GOT3 (cell line): Measurements from ENCODE around the gene PLSCR2.
"Not testable (repeated sequence)": the region's sequence is repeated elsewhere in the genome, so short reads cannot be mapped to it uniquely, and the experiment has no call there.

Experiments
- DNase-seq: peaks from one replicate; lab custom pipeline; 2025; ENCODE audit warnings: mixed read lengths; lab: John Stamatoyannopoulos, UW

PLSCR2 gene

DNA sequence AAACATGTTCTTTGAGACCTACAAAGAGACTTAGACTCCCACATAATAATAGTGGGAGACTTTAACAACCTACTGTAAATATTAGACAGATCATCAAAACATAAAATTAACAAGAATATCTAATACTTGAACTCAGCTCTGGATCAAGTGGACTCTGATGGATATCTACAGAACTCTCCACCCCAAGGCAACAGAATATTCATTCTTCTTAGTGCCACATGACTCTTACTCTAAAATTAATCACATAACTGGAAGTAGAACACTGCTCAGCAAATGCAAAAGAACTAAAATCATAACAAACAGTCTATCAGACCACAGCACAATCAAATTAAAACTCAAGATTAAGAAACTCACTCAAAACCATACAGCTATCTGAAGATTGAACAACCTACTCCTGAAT is 15.9 kb upstream of the PLSCR2 start:
- DNase-seq: no peak

DNA sequence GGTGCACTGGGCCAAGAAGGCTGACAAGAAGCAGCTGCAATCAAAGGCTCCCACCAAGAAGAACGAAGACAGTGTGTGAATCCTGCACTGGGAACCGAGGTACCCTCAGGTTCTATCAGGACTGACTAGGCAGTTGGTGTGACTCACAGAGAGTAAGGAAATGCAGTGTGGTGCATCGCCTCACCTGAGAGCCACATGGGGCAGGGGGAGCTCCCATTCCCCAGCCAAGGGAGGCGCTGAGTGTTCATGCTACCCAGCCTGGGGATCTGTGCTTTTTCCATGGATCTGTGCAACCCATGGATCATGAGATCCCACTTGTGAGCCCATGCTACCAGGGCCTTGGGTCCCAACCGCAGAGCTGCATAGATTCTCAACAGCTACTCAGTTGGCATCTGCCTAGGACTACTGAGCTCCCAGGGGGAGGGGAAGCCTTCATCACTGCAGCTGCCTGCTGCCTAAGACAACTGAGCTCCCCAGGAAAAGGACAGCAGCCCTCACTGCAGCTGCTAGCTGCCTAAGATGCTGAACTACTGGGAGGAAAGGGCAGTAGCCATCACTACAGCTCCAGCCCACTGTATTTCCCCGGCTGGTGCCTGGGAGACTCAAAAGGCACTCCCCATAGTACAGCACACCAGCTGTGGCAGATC is 6.9 kb upstream of the PLSCR2 start:
- DNase-seq: no peak

DNA sequence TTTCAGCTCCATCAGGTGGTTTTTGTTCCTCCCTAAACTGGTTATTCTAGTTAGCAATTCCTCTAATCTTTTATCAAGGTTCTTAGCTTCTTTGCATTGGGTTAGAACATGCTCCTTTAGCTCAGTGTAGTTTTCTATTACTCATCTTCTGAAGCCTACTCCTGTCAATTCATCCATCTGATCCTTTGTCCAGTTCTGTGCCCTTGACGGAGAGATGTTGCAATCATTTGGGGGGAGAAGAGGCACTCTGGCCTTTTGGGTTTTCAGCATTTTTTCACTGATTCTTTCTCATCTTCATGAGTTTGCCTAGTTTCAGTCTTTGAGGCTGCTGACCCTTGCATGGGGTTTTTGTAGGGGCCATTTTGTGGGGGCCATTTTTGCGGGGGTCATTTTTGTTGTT is 5.6 kb upstream of the PLSCR2 start:
- DNase-seq: not testable (repeated sequence)

- DNase-seq: no peak
Measured at GRCh38 chr3:146473726-146474125, 4.4 kb upstream of the PLSCR2 start.

GRCh38 chr3:146472611-146473010 is 3.2 kb upstream of the PLSCR2 start:
- no peak for DNase-seq

DNA sequence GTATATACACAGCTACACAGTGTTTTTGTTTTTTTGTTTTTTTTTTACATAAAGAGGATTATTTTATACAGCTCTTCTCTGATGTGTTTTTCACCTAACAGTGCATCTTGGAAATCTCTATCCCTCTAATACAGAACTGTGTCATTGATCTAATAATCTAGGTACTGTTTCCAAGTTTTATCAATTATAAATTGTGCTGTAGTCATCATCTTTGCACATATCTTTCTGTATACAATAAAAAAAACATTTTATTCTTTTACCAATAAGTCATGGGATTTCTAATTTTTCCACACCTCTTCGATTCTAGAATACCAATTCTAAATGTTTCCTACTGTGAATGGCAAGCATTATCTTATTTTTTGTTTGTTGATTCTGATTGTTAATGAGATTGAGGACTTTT is 1.7 kb upstream of the PLSCR2 start:
- DNase-seq: no peak

GRCh38 chr3:146470425-146470990 is 1.1 kb upstream of the PLSCR2 start:
- no peak for DNase-seq

- DNase-seq: no peak
Measured at GRCh38 chr3:146468671-146469149, 651 bp downstream of the PLSCR2 start.

- DNase-seq: no peak
Measured at GRCh38 chr3:146468234-146468633, 1.1 kb downstream of the PLSCR2 start.

DNA sequence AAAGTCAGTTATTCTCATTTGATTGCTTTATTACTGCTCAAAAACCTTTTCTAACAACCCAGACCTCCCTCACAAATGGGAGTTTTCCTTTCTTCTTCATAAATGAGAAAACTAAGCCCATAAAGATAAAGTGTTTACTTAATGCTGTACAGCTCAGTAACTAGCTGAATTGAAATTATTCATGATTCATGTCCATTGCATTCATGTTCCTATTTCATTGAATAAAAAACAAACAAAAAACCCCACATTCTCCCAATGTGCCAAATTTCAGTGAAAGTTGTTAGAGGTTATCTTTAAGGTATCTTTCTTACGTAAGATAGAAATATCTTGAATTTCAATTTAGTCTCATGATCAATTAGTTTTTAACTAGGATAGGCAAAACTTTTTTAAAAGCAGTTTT is 2.8 kb downstream of the PLSCR2 start:
- DNase-seq: no peak

GRCh38 chr3:146465693-146466465 is 3.5 kb downstream of the PLSCR2 start:
- no peak for DNase-seq

- DNase-seq: no peak
Measured at GRCh38 chr3:146464783-146465182, 4.6 kb downstream of the PLSCR2 start.

DNA sequence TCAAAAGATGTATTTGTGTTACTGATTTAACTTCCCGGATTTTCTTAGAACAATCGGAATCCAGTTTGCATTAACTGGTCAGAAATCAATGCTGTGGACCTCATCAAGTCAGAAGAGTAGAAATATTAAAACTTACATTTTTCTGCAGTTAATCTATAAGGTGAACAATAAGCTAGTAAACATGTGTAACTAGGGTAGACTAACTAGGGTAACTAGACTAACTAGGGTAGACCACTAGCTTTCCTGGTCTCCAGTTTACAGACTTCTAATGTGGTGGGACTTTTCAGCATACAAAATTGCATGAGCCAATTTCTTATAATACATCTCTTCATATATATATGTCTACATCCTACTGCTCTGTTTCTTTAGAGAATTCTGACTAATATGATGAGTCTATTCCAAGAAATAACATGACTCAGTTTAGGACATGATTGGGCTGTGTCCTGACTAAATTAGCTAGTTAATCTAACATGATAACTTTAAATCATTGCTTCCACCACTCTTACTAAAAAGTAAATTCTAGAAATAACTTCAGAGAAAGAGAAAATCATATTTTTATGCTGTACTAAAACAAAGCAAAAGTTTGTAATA is 5.3 kb downstream of the PLSCR2 start:
- no peak for DNase-seq

DNA sequence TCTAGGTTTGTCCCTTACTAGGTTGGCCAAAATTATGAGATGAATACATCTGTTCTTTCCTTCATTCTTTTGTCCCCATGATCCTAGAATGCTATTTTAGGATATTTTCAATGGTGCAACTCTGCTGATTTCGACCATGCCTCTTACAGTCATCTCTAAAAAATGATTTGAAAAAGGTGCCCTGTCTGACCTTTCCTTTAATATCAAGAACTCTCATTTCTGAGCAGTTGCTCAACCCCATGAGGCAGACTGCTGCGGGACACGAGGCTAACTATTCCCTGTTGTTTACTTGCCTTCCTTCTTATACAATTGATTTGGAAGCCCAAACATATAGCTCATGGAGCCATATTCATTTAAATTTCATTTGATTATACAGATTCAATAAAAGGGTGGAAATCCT is 14.6 kb downstream of the PLSCR2 start:
- no peak for DNase-seq

GRCh38 chr3:146449613-146450012 is 19.7 kb downstream of the PLSCR2 start:
- no peak for DNase-seq

- no peak for DNase-seq
Measured at GRCh38 chr3:146449076-146449475, 20.3 kb downstream of the PLSCR2 start.

DNA sequence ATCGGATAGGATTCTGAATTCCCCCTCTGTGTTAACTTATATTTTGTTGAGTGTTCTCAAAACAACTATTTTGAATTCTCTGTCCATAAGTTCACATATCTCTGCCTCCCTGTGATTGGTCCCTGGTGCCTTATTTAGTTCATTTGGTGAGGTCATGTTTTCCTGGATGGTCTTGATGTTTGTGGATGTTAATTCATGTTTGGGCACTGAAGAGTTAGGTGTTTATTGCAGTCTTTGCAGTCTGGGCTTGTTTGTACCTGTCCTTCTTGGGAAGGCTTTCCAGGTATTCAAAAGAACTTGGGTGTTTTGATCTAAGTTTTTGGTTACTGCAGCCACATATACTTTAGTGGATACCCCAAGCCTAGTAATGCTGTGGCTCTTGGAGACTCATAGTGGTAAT is 23.3 kb downstream of the PLSCR2 start:
- DNase-seq: no peak

DNA sequence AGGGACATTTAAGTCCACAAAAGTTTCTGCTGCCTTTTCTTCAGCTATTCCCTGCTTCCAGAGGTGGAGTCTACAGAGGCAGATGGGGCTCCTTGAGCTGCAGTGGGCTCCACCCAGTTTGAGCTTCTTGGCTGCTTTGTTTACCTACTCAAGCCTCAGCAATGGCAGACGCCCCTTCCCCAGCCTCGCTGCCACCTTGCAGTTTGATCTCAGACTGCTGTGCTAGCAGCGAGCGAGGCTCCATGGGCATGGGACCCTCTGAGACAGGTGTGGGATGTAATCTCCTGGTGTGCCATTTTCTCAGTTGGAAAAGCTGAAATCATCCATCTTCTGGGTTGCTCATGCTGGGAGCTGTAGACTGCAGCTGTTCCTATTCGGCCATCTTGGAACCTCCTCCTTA is 29.1 kb downstream of the PLSCR2 start:
- not testable (repeated sequence) for DNase-seq

GRCh38 chr3:146432066-146432465 is 37.3 kb downstream of the PLSCR2 start:
- DNase-seq: no peak

DNA sequence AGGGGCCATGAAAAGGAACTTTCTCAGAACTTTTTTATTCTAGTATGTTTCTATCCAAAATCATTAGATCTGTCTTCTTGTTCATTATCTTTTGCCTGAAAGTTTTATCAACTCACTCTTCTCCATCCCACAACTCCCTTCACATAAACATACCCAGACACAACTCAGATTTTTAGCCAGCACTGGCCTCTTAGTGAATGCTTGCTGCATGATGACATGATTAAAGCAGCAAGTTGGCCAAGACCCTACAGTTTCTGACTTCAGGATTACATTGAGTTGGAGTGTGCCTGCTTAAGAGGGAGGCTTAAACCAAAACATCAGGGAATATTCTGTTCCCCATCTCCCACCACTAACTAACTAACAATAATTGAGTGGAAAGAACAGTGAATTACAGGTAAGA is 38.1 kb downstream of the PLSCR2 start:
- DNase-seq: no peak

GRCh38 chr3:146425341-146425740 is 44.0 kb downstream of the PLSCR2 start:
- no peak for DNase-seq

- DNase-seq: no peak
Measured at GRCh38 chr3:146421819-146422759, 47.3 kb downstream of the PLSCR2 start.
